ENCODE measurements around the gene KLHDC4. TPM values are rescaled to one million over a fixed set of nuclear protein-coding genes. Genes with fewer than 3 reads are reported as not detected.

KLHDC4 gene
- total RNA-seq, 4 donors from 2014 or later = 39.4 to 125 (median 63.6) TPM

GRCh38 chr16:87709677-87710076, 56.1 kb downstream of the KLHDC4 start:
- Histone ChIP-seq H3K27me3 (no peaks in the 10 kb centered on the region), H3K27ac (no peak overlapping the region), H3K9me3 (no peaks in the 10 kb centered on the region), H3K4me3 (no peak overlapping the region), H3K4me1 (no peaks in the 10 kb centered on the region), H3K36me3 (peaks cover 0 to 49% (median 0%) of the 10 kb centered on the region in 3 donors)
- TF ChIP-seq POLR2A (IDR thresholded peaks at IDR 0.05) (no peak), CTCF (IDR thresholded peaks at IDR 0.05) (no peak)
- DNase-seq = no peak

- no peak for DNase-seq
Measured at GRCh38 chr16:87708881-87709638, 56.7 kb downstream of the KLHDC4 start.

GRCh38 chr16:87707714-87708580, 57.8 kb downstream of the KLHDC4 start:
- Histone ChIP-seq H3K27ac (no peak overlapping the region), H3K4me3 (no peak overlapping the region), H3K27me3 (no peaks in the 10 kb centered on the region), H3K36me3 (peaks cover 0 to 51% (median 0%) of the 10 kb centered on the region in 3 donors), H3K9me3 (no peaks in the 10 kb centered on the region), H3K4me1 (peaks cover 0 to 9% (median 2%) of the 10 kb centered on the region in 4 donors)
- DNase-seq = no peak
- TF ChIP-seq CTCF (IDR thresholded peaks at IDR 0.05) = no peak
- no peak for TF ChIP-seq POLR2A (IDR thresholded peaks at IDR 0.05)

More at GRCh38 chr16:87708881-87709638, 56.7 kb downstream of the KLHDC4 start:
- TF ChIP-seq CTCF (IDR thresholded peaks at IDR 0.05) = no peak
- no peak for TF ChIP-seq POLR2A (IDR thresholded peaks at IDR 0.05)
- Histone ChIP-seq H3K4me3 (no peak overlapping the region), H3K4me1 (no peaks in the 10 kb centered on the region), H3K27me3 (no peaks in the 10 kb centered on the region), H3K36me3 (peaks cover 0 to 43% (median 0%) of the 10 kb centered on the region in 3 donors), H3K27ac (no peak overlapping the region), H3K9me3 (no peaks in the 10 kb centered on the region)

- peaks cover 0 to 15% (median 4%) of the 10 kb centered on the region in 4 donors for H3K4me1 ChIP-seq
- no peak overlapping the region for H3K4me3 ChIP-seq
- no peak overlapping the region for H3K27ac ChIP-seq
- no peaks in the 10 kb centered on the region for H3K27me3 ChIP-seq
- peaks cover 0 to 51% (median 0%) of the 10 kb centered on the region in 3 donors for H3K36me3 ChIP-seq
- no peak for TF ChIP-seq POLR2A (IDR thresholded peaks at IDR 0.05)
- no peaks in the 10 kb centered on the region for H3K9me3 ChIP-seq
- DNase-seq = no peak
Measured at GRCh38 chr16:87707097-87707496, 58.7 kb downstream of the KLHDC4 start.

- DNase-seq = no peak
- H3K36me3 ChIP-seq = peaks cover 0 to 49% (median 0%) of the 10 kb centered on the region in 3 donors
Measured at GRCh38 chr16:87706278-87707000, 59.3 kb downstream of the KLHDC4 start.

More at GRCh38 chr16:87706278-87707000, 59.3 kb downstream of the KLHDC4 start:
- H3K9me3 ChIP-seq = no peaks in the 10 kb centered on the region
- peaks cover 0 to 21% (median 5%) of the 10 kb centered on the region in 4 donors for H3K4me1 ChIP-seq
- H3K27me3 ChIP-seq = no peaks in the 10 kb centered on the region
- no peak overlapping the region for H3K27ac ChIP-seq
- H3K4me3 ChIP-seq = no peak overlapping the region
- no peak for TF ChIP-seq CTCF (IDR thresholded peaks at IDR 0.05)
- no peak for TF ChIP-seq POLR2A (IDR thresholded peaks at IDR 0.05)
